Measurements from ENCODE around the gene MAGEA2.
"Not testable (repeated sequence)": the region's sequence is repeated elsewhere in the genome, so short reads cannot be mapped to it uniquely, and the experiment has no call there.

DNA sequence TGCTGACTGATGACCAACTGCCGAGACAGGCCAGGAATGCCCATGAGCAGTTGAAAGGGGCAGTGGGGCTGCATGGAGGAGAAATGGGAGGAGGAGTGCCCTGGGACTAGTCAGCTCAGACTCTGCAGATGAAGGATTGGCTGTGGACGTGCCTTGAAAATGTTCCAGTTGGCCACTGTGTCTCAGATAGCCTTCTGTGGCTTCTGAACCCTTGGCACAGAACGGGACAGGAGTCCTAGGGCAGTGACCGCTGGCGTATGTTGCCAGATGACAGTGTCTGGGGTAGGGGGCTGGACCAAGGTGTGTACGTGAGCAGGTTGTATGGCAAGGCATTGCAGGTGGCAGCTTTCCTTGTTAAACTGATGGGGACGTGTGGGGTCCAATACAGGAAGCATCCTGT, 47.1 kb downstream of the MAGEA2 start:
- not testable (repeated sequence) for TF ChIP-seq POLR2A (IDR thresholded peaks at IDR 0.05; ENCODE audit: low read depth, low read length); TAF1 (IDR thresholded peaks at IDR 0.05; ENCODE audit: borderline replicate concordance, low read depth, low read length)
